HG02852 (cell line): ENCODE measurements around the gene ZNF778.
"Not testable (repeated sequence)": the region's sequence is repeated elsewhere in the genome, so short reads cannot be mapped to it uniquely, and the experiment has no call there.

ENCODE experiments used
- ATAC-seq: cut with Tn5 transposase; IDR thresholded peaks from one replicate; pipeline ENCODE4 v1.9.1; 2021; ENCODE audit warnings: mild to moderate bottlenecking, moderate library complexity; ENCODE audit not compliant: unreplicated experiment

The ZNF778 gene

GRCh38 chr16:89179656-89180315 lies 37.7 kb upstream of the ZNF778 start:
- no peak for ATAC-seq

DNA sequence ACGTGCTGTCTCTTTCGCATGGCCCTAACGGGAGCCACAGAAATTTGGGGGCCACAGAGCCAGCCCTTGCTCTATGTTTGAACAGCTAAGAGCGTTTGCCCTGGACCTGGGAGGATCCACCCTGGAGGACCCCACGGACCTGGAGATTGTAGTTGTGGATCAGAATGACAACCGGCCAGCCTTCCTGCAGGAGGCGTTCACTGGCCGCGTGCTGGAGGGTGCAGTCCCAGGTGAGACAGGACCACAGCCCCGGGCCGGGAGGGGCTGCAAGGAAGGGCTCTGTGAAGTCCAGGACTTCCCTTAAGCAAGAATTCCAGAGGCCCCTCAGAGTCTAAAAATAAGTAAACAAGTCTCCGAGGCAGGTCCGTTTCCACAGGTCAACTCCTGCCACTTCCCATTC lies 34.0 kb upstream of the ZNF778 start:
- no peak for ATAC-seq

DNA sequence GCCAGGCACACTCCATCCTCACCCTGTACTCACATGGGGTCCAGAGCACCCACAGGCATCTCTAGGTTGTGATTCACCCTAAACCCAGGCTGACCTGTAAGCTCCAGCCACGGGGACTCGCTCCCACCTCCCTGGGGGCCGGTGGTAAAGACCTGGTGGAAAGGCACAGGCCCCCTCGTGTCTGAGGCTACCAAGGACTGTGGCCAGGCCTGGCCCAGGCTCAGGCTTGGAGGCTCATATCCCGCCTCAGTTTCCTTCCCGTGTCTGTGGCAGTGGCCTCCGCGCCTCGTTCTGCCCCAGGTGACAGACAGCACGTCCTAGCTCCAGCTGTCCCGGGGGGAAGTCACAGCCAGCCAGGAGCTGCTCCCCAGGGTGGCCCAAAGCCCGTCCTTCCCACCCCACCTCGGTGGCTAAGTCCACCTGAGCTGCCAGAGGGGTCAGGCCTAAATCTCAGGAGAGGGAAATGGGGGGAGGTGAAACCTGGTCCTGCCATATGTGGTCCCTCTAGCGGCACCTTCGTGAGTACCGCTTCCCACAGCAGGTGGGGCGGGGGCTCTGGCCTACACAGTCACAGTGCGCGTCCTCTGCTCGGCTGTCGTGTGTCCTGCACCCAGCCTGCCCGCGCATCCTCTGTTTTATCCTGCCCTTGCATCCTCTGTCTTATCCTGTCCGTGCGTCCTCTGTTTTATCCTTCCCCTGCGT lies 33.4 kb upstream of the ZNF778 start:
- ATAC-seq: no peak

DNA sequence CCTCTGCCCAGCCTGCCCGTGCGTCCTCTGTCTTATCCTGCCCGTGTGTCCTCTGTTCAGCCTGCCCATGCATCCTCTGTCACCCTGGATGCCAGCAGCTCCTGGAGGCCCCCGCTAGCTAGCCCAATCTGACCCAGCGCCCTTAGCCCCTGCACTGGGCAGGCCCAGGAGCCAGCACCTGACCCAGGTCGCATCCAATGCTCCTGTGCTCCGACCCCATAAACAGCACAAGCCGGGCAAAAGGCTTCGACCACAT lies 32.9 kb upstream of the ZNF778 start:
- ATAC-seq: no peak

- ATAC-seq: no peak
Measured at GRCh38 chr16:89184933-89185794, 32.3 kb upstream of the ZNF778 start.

DNA sequence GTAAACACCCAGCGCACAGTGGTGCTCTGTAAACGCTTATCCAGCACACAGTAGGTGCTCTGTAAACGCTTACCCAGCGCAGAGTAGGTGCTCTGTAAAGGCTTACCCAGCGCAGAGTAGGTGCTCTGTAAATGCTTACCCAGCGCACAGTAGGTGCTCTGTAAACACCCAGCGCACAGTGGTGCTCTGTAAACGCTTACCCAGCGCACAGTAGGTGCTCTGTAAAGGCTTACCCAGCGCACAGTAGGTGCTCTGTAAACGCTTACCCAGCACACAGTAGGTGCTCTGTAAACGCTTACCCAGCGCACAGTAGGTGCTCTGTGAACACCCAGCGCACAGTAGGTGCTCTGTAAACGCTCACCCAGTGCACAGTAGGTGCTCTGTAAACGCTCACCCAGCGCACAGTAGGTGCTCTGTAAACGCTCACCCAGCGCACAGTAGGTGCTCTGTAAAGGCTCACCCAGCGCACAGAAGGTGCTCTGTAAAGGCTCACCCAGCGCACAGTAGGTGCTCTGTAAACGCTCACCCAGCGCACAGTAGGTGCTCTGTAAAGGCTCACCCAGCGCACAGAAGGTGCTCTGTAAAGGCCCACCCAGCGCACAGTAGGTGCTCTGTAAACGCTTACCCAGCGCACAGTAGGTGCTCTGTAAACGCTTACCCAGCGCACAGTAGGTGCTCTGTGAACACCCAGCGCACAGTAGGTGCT lies 31.5 kb upstream of the ZNF778 start:
- not testable (repeated sequence) for ATAC-seq

DNA sequence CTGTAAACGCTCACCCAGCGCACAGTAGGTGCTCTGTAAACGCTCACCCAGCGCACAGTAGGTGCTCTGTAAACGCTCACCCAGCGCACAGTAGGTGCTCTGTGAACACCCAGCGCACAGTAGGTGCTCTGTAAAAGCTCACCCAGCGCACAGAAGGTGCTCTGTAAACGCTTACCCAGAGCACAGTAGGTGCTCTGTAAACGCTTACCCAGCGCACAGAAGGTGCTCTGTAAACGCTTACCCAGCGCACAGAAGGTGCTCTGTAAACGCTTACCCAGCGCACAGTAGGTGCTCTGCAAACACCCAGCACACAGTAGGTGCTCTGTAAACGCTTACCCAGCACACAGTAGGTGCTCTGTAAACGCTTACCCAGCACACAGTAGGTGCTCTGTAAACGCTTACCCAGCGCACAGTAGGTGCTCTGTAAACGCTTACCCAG lies 30.9 kb upstream of the ZNF778 start:
- ATAC-seq: not testable (repeated sequence)

DNA sequence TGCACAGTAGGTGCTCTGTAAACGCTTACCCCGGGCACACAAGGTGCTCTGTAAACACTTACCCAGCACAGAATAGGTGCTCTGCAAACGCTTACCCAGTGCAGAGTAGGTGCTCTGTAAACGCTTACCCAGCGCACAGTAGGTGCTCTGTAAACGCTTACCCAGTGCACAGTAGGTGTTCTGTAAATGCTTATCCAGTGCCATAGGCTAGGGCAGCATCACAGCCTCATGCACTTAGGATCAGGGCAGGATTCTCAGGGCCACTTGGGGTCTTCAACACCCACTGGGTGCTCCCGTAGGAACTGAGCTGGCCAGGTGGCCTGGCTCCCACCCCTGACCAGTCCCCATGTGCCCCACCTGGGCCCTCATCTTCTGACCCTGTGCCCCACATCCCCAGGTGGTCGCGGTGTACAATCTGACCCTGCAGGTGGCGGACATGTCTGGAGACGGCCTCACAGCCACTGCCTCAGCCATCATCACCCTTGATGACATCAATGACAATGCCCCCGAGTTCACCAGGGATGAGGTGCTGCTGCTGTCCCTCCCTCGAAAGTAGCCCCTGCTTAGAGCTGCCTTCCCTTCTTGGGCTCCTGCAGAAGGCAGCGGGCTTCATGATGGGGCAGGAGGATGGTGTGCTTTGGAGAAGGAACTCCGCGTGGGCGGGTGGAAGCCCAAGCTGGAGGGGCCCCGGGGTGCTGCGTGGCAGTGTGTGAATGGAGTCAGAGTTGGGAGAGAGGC lies 30.3 kb upstream of the ZNF778 start:
- ATAC-seq: no peak

- no peak for ATAC-seq
Measured at GRCh38 chr16:89187770-89188392, 29.6 kb upstream of the ZNF778 start.

GRCh38 chr16:89188471-89189357 lies 28.8 kb upstream of the ZNF778 start:
- ATAC-seq: not testable (repeated sequence)

DNA sequence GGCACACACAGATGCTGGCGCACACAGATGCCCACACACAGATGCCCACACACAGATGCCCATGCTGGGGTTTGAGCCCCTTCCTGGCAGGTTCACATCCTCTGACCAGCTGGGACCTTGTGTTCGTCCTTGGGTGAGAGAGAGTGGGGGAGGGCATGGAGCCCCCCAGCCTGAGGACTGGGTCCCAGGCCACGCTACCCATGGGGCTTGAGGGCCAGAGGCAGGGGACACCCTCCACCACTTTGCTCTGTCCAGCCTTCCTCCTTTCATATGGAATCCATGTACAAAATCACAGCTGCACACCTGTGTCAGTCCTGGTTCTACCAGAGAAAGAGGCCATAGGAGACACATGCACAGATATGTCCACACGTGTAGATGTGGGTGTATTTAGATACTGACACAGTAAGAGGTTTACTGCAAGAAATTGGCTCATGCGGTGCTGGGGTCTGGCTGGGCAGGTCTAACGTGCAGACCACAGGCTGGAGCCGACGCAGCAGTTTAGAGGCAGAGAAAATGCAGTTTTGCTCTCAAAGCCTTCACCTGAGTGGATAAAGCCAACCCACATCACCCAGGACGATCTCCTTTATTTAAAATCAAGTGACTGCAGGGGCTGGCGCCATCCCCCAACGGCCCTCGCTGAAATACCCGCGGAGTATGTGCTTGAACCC lies 28.0 kb upstream of the ZNF778 start:
- ATAC-seq: no peak

GRCh38 chr16:89190150-89190958 lies 27.1 kb upstream of the ZNF778 start:
- ATAC-seq: no peak

- no peak for ATAC-seq
Measured at GRCh38 chr16:89191033-89191900, 26.2 kb upstream of the ZNF778 start.

DNA sequence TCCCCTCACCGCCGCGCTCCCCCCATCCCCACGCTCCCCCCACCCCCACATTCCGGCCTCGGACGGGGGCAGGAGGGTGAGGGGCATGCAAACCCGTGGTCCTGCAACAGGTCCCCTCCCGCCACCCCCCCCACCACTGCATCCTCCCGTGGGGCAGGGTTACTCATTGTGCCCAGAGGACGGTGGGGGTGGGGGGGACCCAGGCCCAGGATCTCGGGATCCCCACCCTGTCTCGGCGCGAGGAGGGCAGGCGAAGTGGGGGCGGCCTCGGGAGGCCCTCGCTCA lies 25.7 kb upstream of the ZNF778 start:
- no peak for ATAC-seq

DNA sequence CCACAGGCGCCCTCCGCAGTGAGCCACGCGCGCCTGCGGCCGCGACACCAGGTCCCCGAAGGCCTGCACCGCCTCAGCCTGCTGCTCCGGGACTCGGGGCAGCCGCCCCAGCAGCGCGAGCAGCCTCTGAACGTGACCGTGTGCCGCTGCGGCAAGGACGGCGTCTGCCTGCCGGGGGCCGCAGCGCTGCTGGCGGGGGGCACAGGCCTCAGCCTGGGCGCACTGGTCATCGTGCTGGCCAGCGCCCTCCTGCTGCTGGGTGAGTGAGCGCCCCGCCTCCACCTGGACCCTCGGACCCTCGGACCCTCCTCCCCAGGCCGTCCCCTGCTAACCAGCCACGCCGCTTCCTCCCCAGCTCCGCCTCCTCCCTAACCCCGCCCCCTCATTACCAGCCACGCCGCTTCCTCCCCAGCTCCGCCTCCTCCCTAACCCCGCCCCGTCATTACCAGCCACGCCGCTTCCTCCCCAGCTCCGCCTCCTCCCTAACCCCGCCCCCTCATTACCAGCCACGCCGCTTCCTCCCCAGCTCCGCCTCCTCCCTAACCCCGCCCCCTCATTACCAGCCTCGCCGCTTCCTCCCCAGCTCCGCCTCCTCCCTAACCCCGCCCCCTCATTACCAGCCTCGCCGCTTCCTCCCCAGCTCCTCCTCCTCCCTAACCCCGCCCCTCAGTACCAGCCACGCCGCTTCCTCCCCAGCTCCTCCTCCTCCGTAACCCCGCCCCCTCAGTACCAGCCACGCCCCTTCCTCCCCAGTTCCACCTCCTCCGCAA lies 25.1 kb upstream of the ZNF778 start:
- ATAC-seq: not testable (repeated sequence)

GRCh38 chr16:89192956-89193575 lies 24.4 kb upstream of the ZNF778 start:
- ATAC-seq: no peak
